HCT116 (cell line): ENCODE measurements around the gene SYNE1.

Source experiments
- EZH2phosphoT487 ChIP-seq: fragments of 200-600 bp; IDR thresholded peaks from 2 replicates; pipeline ENCODE4 v1.6.1; 2018; ENCODE audit warnings: antibody characterized with exemption, borderline replicate concordance
- POLR2A ChIP-seq: IDR thresholded peaks from 2 replicates; pipeline ENCODE4 v1.7.0; 2011; ENCODE audit warnings: borderline replicate concordance; ENCODE audit not compliant: insufficient read depth, insufficient read length; ENCODE audit errors: extremely low read depth
- POLR2AphosphoS5 ChIP-seq: IDR thresholded peaks from 2 replicates; pipeline ENCODE4 v1.6.1; 2011; ENCODE audit warnings: mild to moderate bottlenecking, low read depth, low read length, moderate library complexity
- TCF7L2 ChIP-seq: IDR thresholded peaks from 2 replicates; pipeline ENCODE4 v1.7.0; 2011; ENCODE audit warnings: borderline replicate concordance, inconsistent platforms; ENCODE audit not compliant: insufficient read depth, insufficient read length; ENCODE audit errors: extremely low read depth

DNA sequence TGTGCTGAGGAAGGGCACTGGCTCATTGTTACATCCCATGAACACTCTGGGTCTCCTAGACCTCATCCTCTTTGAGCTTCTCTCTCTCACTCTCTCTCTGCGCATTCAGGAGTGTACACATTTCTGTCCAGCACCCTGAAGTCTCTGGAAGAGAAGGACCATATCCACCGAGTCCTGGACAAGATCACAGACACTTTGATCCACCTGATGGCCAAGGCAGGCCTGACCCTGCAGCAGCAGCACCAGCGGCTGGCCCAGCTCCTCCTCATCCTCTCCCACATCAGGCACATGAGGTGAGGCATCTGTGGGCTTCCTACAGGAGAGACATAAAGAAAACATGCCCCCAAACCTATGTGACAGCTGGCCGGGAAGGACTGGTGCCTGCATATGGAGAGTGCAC is 542.9 kb downstream of the SYNE1 start:
- TF ChIP-seq TCF7L2 (no peak), POLR2AphosphoS5 (no peak), POLR2A (no peak), EZH2phosphoT487 (no peak)
